DND-41 (cell line): Measurements from ENCODE around the gene NXPH2.

Source experiments
- ATAC-seq: fragments of 200-7000 bp; cut with Tn5 transposase; 3 replicates; pipeline ENCODE4 v1.9.1; 2021; ENCODE audit warnings: low read depth; ENCODE audit not compliant: insufficient read depth
- DNase-seq: peaks from one replicate; pipeline ENCODE4 v3.0.0-alpha.2; 2020
- H2AFZ ChIP-seq: 2 replicates; pipeline ENCODE4 v1.6.0; 2012; ENCODE audit warnings: low read depth, low read length
- H3K27ac ChIP-seq: 2 replicates; pipeline ENCODE4 v1.5.1; 2012; ENCODE audit warnings: low read length, inconsistent platforms
- H3K27me3 ChIP-seq: fragments of 200-600 bp; sonication (generic); 2 replicates; pipeline ENCODE4 v1.6.0; 2012; ENCODE audit warnings: low read length, mild to moderate bottlenecking, inconsistent platforms; ENCODE audit not compliant: insufficient read depth, poor library complexity
- H3K36me3 ChIP-seq: 2 replicates; pipeline ENCODE4 v1.5.1; 2012; ENCODE audit warnings: low read length, inconsistent platforms; ENCODE audit not compliant: insufficient read depth
- H3K4me1 ChIP-seq: 2 replicates; pipeline ENCODE4 v1.5.1; 2012; ENCODE audit warnings: mild to moderate bottlenecking, low read length; ENCODE audit not compliant: insufficient read depth
- H3K4me2 ChIP-seq: 2 replicates; pipeline ENCODE4 v1.6.0; 2012; ENCODE audit warnings: mild to moderate bottlenecking, moderate library complexity, low read length, inconsistent platforms; ENCODE audit not compliant: insufficient read depth
- H3K4me3 ChIP-seq, 2 experiments: fragments of 200-600 bp in 1 of 2; shearing (Covaris generic) in 1 of 2; 2 replicates each; pipeline ENCODE4 v1.5.1; 2012 to 2016; ENCODE audit warnings: inconsistent platforms in 2 of 2, low read length in 2 of 2, mild to moderate bottlenecking in 2 of 2, low read depth in 1 of 2, moderate library complexity in 1 of 2
- H3K79me2 ChIP-seq: 2 replicates; pipeline ENCODE4 v1.6.0; 2012; ENCODE audit warnings: low read length, inconsistent platforms; ENCODE audit not compliant: insufficient read depth
- H3K9ac ChIP-seq: 2 replicates; pipeline ENCODE4 v1.6.0; 2012; ENCODE audit warnings: low read depth, mild to moderate bottlenecking, inconsistent platforms, low read length, moderate library complexity
- H3K9me3 ChIP-seq: 2 replicates; pipeline ENCODE4 v1.5.1; 2012; ENCODE audit warnings: low read length, moderate library complexity, mild to moderate bottlenecking, inconsistent platforms; ENCODE audit not compliant: insufficient read depth, severe bottlenecking
- H4K20me1 ChIP-seq: 2 replicates; pipeline ENCODE4 v1.6.0; 2012; ENCODE audit warnings: low read length; ENCODE audit not compliant: insufficient read depth
- CTCF ChIP-seq: IDR thresholded peaks from 2 replicates; pipeline ENCODE4 v1.5.1; 2012; ENCODE audit warnings: borderline replicate concordance, low read length, moderate library complexity, mild to moderate bottlenecking; ENCODE audit not compliant: poor library complexity, severe bottlenecking; ENCODE audit errors: extremely low read depth
- EZH2 ChIP-seq: IDR thresholded peaks from 3 replicates; pipeline ENCODE4 v1.6.1; 2012; ENCODE audit warnings: borderline replicate concordance, low read depth, mild to moderate bottlenecking, moderate library complexity, low read length, inconsistent platforms; ENCODE audit not compliant: severe bottlenecking

The NXPH2 gene

GRCh38 chr2:138682163-138682562 is 98.0 kb downstream of the NXPH2 start:
- Histone ChIP-seq H3K9me3 (no peaks in the 10 kb centered on the region), H2AFZ (no peak overlapping the region), H3K79me2 (no peaks in the 10 kb centered on the region), H3K4me1 (no peaks in the 10 kb centered on the region), H4K20me1 (no peaks in the 10 kb centered on the region), H3K27ac (no peak overlapping the region), H3K9ac (no peak overlapping the region), H3K36me3 (no peaks in the 10 kb centered on the region), H3K27me3 (no peaks in the 10 kb centered on the region), H3K4me2 (no peak overlapping the region), H3K4me3 (no peak overlapping the region)
- ATAC-seq (no peak), DNase-seq (no peak)
- TF ChIP-seq EZH2, result no peak

GRCh38 chr2:138677221-138677620 is 103.0 kb downstream of the NXPH2 start:
- H3K36me3 ChIP-seq, result no peaks in the 10 kb centered on the region
- ATAC-seq, result no peak
- H3K9ac ChIP-seq, result no peak overlapping the region

GRCh38 chr2:138676619-138677021 is 103.6 kb downstream of the NXPH2 start:
- no peak overlapping the region for H2AFZ ChIP-seq

More at GRCh38 chr2:138677221-138677620, 103.0 kb downstream of the NXPH2 start:
- Histone ChIP-seq H2AFZ (no peak overlapping the region), H3K79me2 (no peaks in the 10 kb centered on the region), H4K20me1 (no peaks in the 10 kb centered on the region), H3K4me2 (no peak overlapping the region), H3K4me3 (no peak overlapping the region), H3K27me3 (no peaks in the 10 kb centered on the region), H3K4me1 (no peaks in the 10 kb centered on the region), H3K27ac (no peak overlapping the region), H3K9me3 (no peaks in the 10 kb centered on the region)
- DNase-seq, result no peak
- TF ChIP-seq CTCF (no peak), EZH2 (no peak)

GRCh38 chr2:138671566-138671965 is 108.6 kb downstream of the NXPH2 start:
- no peak overlapping the region for H3K4me2 ChIP-seq
- H4K20me1 ChIP-seq, result no peaks in the 10 kb centered on the region
- H3K27me3 ChIP-seq, result no peaks in the 10 kb centered on the region
- no peak for DNase-seq
- ATAC-seq, result no peak
- no peaks in the 10 kb centered on the region for H3K4me1 ChIP-seq
- H3K79me2 ChIP-seq, result no peaks in the 10 kb centered on the region
- H3K27ac ChIP-seq, result no peak overlapping the region
- no peak for TF ChIP-seq CTCF
- TF ChIP-seq EZH2, result no peak
- no peak overlapping the region for H3K4me3 ChIP-seq
- H3K9me3 ChIP-seq, result no peaks in the 10 kb centered on the region
- no peaks in the 10 kb centered on the region for H3K36me3 ChIP-seq
- no peak overlapping the region for H2AFZ ChIP-seq
- no peak overlapping the region for H3K9ac ChIP-seq

More at GRCh38 chr2:138676619-138677021, 103.6 kb downstream of the NXPH2 start:
- Histone ChIP-seq H3K4me1 (no peaks in the 10 kb centered on the region), H4K20me1 (no peaks in the 10 kb centered on the region), H3K27me3 (no peaks in the 10 kb centered on the region), H3K79me2 (no peaks in the 10 kb centered on the region), H3K9me3 (no peaks in the 10 kb centered on the region), H3K36me3 (no peaks in the 10 kb centered on the region), H3K27ac (no peak overlapping the region), H3K4me3 (no peak overlapping the region), H3K9ac (no peak overlapping the region), H3K4me2 (no peak overlapping the region)
- no peak for TF ChIP-seq CTCF
- no peak for TF ChIP-seq EZH2
- no peak for ATAC-seq
- no peak for DNase-seq
